SH-SY5Y (cell line): Measurements from ENCODE around the gene HPD.

Experiments used
- GATA2 ChIP-seq: IDR thresholded peaks from 2 replicates; pipeline ENCODE4 v1.6.1; 2011; ENCODE audit warnings: mild to moderate bottlenecking, low read depth, low read length
- GATA3 ChIP-seq: IDR thresholded peaks from 2 replicates; pipeline ENCODE4 v1.6.1; 2011; ENCODE audit warnings: low read depth, mild to moderate bottlenecking, low read length, moderate library complexity

- TF ChIP-seq GATA2 (no peak), GATA3 (no peak)
Observed at GRCh38 chr12:121793440-121793837, 65.2 kb downstream of the HPD start, which contains the start of gene RHOF.
